ENCODE results near the gene RHBDL1. TPM values are rescaled to one million over a fixed set of nuclear protein-coding genes. Genes with fewer than 3 reads are reported as not detected.

The RHBDL1 gene
- total RNA-seq, 4 donors from 2014 or later, result 1.5 to 2.0 TPM; not detected in 2

GRCh38 chr16:708959-709358 is 33.5 kb downstream of the RHBDL1 start:
- Histone ChIP-seq H3K36me3 (no peaks in the 10 kb centered on the region), H3K27ac (no peak overlapping the region), H3K4me1 (peaks cover 0 to 10% of the 10 kb centered on the region in 2 donors), H3K9me3 (no peaks in the 10 kb centered on the region), H3K4me3 (no peak overlapping the region), H3K27me3 (peaks cover 31 to 38% of the 10 kb centered on the region in 2 donors)
- no peak for TF ChIP-seq POLR2A (IDR thresholded peaks at IDR 0.05)
- TF ChIP-seq CTCF (IDR thresholded peaks at IDR 0.05), result no peak
- intact Hi-C loops (cut with DNase I; ENCODE audit: low total_unique reads), result no loop called here
- no peak for DNase-seq

GRCh38 chr16:709566-710499 is 34.4 kb downstream of the RHBDL1 start:
- H3K27ac ChIP-seq, result no peak overlapping the region
- no peak overlapping the region for H3K4me3 ChIP-seq
- peaks cover 0 to 10% of the 10 kb centered on the region in 2 donors for H3K4me1 ChIP-seq
- TF ChIP-seq CTCF (IDR thresholded peaks at IDR 0.05), result no peak
- no peak for TF ChIP-seq POLR2A (IDR thresholded peaks at IDR 0.05)
- no peaks in the 10 kb centered on the region for H3K36me3 ChIP-seq
- intact Hi-C loops (cut with DNase I; ENCODE audit: low total_unique reads), result no loop called here
- DNase-seq, result no peak
- peaks cover 26 to 31% of the 10 kb centered on the region in 2 donors for H3K27me3 ChIP-seq
- H3K9me3 ChIP-seq, result no peaks in the 10 kb centered on the region

GRCh38 chr16:710500-711075 is 35.1 kb downstream of the RHBDL1 start:
- intact Hi-C loops (cut with DNase I; ENCODE audit: low total_unique reads), result no loop called here
- TF ChIP-seq CTCF (IDR thresholded peaks at IDR 0.05) (no peak), POLR2A (IDR thresholded peaks at IDR 0.05) (no peak)
- Histone ChIP-seq H3K4me3 (no peak overlapping the region), H3K27me3 (peaks cover 22 to 29% of the 10 kb centered on the region in 2 donors), H3K4me1 (peaks cover 0 to 11% of the 10 kb centered on the region in 2 donors), H3K27ac (no peak overlapping the region), H3K36me3 (no peaks in the 10 kb centered on the region), H3K9me3 (no peaks in the 10 kb centered on the region)
- no peak for DNase-seq

- no peak for DNase-seq
- Histone ChIP-seq H3K36me3 (no peaks in the 10 kb centered on the region), H3K9me3 (no peaks in the 10 kb centered on the region), H3K27ac (no peak overlapping the region), H3K4me3 (no peak overlapping the region), H3K4me1 (peaks cover 2 to 12% of the 10 kb centered on the region in 2 donors), H3K27me3 (peaks cover 20 to 28% of the 10 kb centered on the region in 2 donors)
- intact Hi-C loops (cut with DNase I; ENCODE audit: low total_unique reads), result no loop called here
- no peak for TF ChIP-seq POLR2A (IDR thresholded peaks at IDR 0.05)
- TF ChIP-seq CTCF (IDR thresholded peaks at IDR 0.05), result no peak
Observed at GRCh38 chr16:711084-711483, 35.6 kb downstream of the RHBDL1 start.

Data from uterus (tissue), 4 donors.